Adrenal gland (tissue), 12 donors: ENCODE measurements around the gene ADCY4. TPM values are rescaled to one million over a fixed set of nuclear protein-coding genes. Genes with fewer than 3 reads are reported as not detected.

ENCODE experiments used
- DNase-seq, 7 donors: peaks; one replicate each; pipeline ENCODE4 v3.0.0-alpha.2; 2019 to 2020
- H3K27ac ChIP-seq, 5 donors: fragments of 200-600 bp; sonication (generic) in 4 of 5; 1 replicate in 3 of 5; 2 replicates in 2 of 5; pipeline versions ENCODE4 v1.5.1 to v1.8.0; 2016 to 2020; ENCODE audit warnings: mild to moderate bottlenecking in 1 of 5
- H3K27me3 ChIP-seq: fragments of 200-600 bp; 2 replicates; pipeline ENCODE4 v1.8.0; 2021
- H3K36me3 ChIP-seq, 2 donors: fragments of 200-600 bp; replicated peaks in 1 of 2; 1 replicate in 1 of 2; 2 replicates in 1 of 2; pipeline versions ENCODE4 v1.5.1 to v1.8.0; 2018 to 2022
- H3K4me1 ChIP-seq, 2 donors: fragments of 200-600 bp; replicated peaks in 1 of 2; 1 replicate in 1 of 2; 2 replicates in 1 of 2; pipeline versions ENCODE4 v1.5.1 to v1.8.0; 2018 to 2021
- H3K4me3 ChIP-seq, 4 donors: fragments of 200-600 bp; sonication (generic) in 3 of 4; one replicate each; pipeline ENCODE4 v1.5.1; 2016 to 2018
- H3K9me3 ChIP-seq, 3 donors: fragments of 200-600 bp; sonication (generic) in 1 of 3; replicated peaks in 1 of 3; 1 replicate in 2 of 3; 2 replicates in 1 of 3; pipeline versions ENCODE4 v1.5.1 to v1.8.0; 2016 to 2021
- CTCF ChIP-seq, 6 experiments: fragments of 450-650 bp in 4 of 6; fragments of 200-600 bp in 2 of 6; sonication (generic) in 1 of 6; IDR thresholded peaks; 1 replicate in 5 of 6; 2 replicates in 1 of 6; pipeline versions ENCODE4 v1.5.1 to v1.8.0; 2016 to 2021; ENCODE audit warnings: antibody characterized with exemption in 6 of 6, mild to moderate bottlenecking in 2 of 6, moderate library complexity in 1 of 6
- POLR2A ChIP-seq, 2 donors: fragments of 450-650 bp; IDR thresholded peaks; one replicate each; pipeline ENCODE4 v1.6.1; 2017; ENCODE audit warnings: antibody characterized with exemption in 2 of 2, mild to moderate bottlenecking in 2 of 2, moderate library complexity in 1 of 2
- WGBS, 4 donors: extraction: QIAGEN DNeasy Blood & Tissue Kit in 2 of 4; methylation state at CpG; one replicate each; pipeline versions ENCODE4 v1.1.5 to v1.1.7; 2013 to 2017; 5-methylcytosine and 5-hydroxymethylcytosine counted together
- intact Hi-C, 2 donors: fragments of 100-400 bp; cut with DNase I; formaldehyde crosslinking; loops; one replicate each; pipeline versions ENCODE4 v1.14.1 to v1.15.0; 2022 to 2023
- polyA plus RNA-seq, 3 donors: library from polyadenylated mRNA; stranded (reverse); fragments of 200-250 nt in 2 of 3; fragments of 350-450 nt in 1 of 3; fragmentation: Illumina TruSeq in 1 of 3; extraction: RNeasy Lipid Tissue Mini Kit (QIAGEN cat#74804) in 1 of 3; gene quantifications; one replicate each; pipeline ENCODE4 v1.2.3, GENCODE V29; 2013 to 2014
- total RNA-seq, 9 donors: library from RNA; depleted of rRNA in 4 of 9; stranded (reverse); fragments of >200 nt in 4 of 9; fragments of 120-200 nt in 1 of 9; fragmentation: NEBNext Ultra II Directional in 1 of 9; extraction: Animal tissue kit (Norgen Biotek cat#: 25700) in 1 of 9; gene quantifications; one replicate each; pipeline versions ENCODE4 v1.1.0 to v1.2.4, GENCODE V29; 2013 to 2023
- donor health status: healthy with polysubstance abuse.
- donor health status: Bipolar disorder and iron deficiency.
- donor health status: DM: yes; HTN: yes; CAD: no.
- donor health status: DM: no; HTN: no; CAD: no.
- donor health status: DM: no; HTN: no; CAD: no.
- donor health status: DM: yes; HTN: yes; CAD: no.

ADCY4 gene
- total and polyA plus RNA-seq, 12 donors = 3.9 to 70.1 (median 13.1) TPM

DNA sequence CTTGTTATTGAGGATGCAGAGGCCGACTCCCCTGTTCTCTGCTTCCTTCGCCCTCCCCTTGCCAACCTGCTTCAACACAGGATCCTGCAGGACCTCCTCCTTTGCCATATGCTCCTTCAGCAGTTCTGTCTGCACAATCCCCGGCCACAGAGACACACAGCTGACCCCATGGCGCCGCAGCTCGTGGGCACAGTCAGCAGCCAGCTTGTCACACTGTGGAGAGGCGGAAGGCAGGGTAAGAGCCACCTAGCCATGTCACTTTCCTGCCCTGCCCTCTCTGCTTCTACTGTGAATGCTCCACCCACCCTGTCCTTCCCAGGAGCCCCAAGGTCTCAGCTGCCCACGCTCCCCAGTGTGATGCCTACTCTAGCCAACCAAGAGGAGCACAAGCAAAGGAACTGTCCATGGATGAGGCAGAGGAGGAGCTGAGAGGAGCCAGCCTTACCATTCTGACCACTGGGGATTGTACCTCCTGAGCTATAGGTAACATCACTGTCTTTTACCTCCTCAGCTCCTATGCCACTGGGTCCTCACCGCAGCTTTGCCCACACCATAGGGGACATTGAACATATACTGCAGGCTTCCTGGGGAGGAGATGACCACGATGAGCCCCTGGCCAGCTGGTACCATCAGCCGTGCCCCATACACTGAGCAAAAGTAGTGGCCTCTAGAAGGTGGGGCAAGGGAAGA is 42.6 kb downstream of the ADCY4 start:
- intact Hi-C loops = loop anchor here in 1 of 2 donors (10.0 kb wide), 1 partner anchor 237 kb away; the partner anchor contains the start of gene CARMIL3
- 83 to 90% (median 88%) methylated on average over 10 to 11 of the region's 11 CpGs for WGBS, 4 donors
- Histone ChIP-seq H3K36me3 (peaks cover 0 to 38% of the 10 kb centered on the region in 2 donors), H3K27me3 (no peaks in the 10 kb centered on the region), H3K27ac (no peak overlapping the region), H3K4me3 (no peak overlapping the region), H3K9me3 (no peaks in the 10 kb centered on the region), H3K4me1 (peaks cover 0 to 7% of the 10 kb centered on the region in 2 donors)
- no peak for TF ChIP-seq POLR2A (IDR thresholded peaks at IDR 0.05)
- no peak for TF ChIP-seq CTCF (IDR thresholded peaks at IDR 0.05)
- DNase-seq = no peak

- Histone ChIP-seq H3K9me3 (no peaks in the 10 kb centered on the region), H3K27me3 (no peaks in the 10 kb centered on the region), H3K36me3 (peaks cover 0 to 38% of the 10 kb centered on the region in 2 donors), H3K4me3 (no peak overlapping the region), H3K27ac (no peak overlapping the region), H3K4me1 (peaks cover 0 to under 1% of the 10 kb centered on the region in 2 donors)
- TF ChIP-seq POLR2A (IDR thresholded peaks at IDR 0.05) = no peak
- TF ChIP-seq CTCF (IDR thresholded peaks at IDR 0.05) = no peak
- WGBS, 4 donors = 87 to 99% (median 89%) methylated on average over 3 of the region's 3 CpGs
- intact Hi-C loops = loop anchor here in 1 of 2 donors (10.0 kb wide), 1 partner anchor 237 kb away; the partner anchor contains the start of gene CARMIL3
- DNase-seq = no peak
Measured at GRCh38 chr14:24291446-24292117, 43.3 kb downstream of the ADCY4 start.

GRCh38 chr14:24290746-24291145 is 44.1 kb downstream of the ADCY4 start:
- Histone ChIP-seq H3K4me1 (no peaks in the 10 kb centered on the region), H3K4me3 (no peak overlapping the region), H3K9me3 (no peaks in the 10 kb centered on the region), H3K27ac (no peak overlapping the region), H3K36me3 (peaks cover 0 to 32% of the 10 kb centered on the region in 2 donors), H3K27me3 (no peaks in the 10 kb centered on the region)
- intact Hi-C loops = loop anchor here in 1 of 2 donors (10.0 kb wide), 1 partner anchor 236 kb away; the partner anchor contains the start of gene CARMIL3
- no peak for DNase-seq
- no peak for TF ChIP-seq POLR2A (IDR thresholded peaks at IDR 0.05)
- no peak for TF ChIP-seq CTCF (IDR thresholded peaks at IDR 0.05)
- 74 to 84% (median 79%) methylated on average over 9 of the region's 9 CpGs for WGBS, 4 donors

DNA sequence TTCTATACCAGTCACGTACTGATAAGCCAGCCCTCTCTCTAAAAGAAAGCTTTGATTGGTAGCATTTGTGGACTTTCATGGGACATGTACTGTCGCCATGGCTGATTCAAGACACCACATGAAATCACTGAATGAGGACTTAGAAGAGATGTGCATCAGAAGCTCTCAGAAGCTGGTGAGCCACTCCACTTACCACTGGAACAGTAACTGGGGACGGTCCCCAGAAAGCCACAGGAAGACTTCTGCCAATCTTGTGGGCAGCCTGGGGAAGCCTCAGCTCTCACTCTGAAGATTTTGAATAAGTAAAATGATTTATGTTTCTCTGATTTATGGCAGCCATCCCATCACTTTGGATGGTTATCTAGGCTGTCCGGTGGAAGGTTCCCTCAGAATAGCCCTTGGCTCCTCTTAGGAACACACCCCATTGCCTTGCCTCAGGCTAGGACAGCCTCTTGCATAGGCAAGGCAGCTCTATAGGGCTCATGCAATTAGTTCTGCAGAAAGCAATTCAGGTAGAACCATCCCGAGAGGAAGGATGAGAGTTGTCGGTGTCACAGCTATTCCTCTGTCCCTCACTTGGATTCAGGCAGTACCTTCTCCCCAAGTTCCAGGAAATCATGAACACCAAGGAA is 45.1 kb downstream of the ADCY4 start:
- TF ChIP-seq CTCF (IDR thresholded peaks at IDR 0.05) = no peak
- no peak for TF ChIP-seq POLR2A (IDR thresholded peaks at IDR 0.05)
- Histone ChIP-seq H3K36me3 (peaks cover 0 to 27% of the 10 kb centered on the region in 2 donors), H3K4me3 (no peak overlapping the region), H3K27me3 (no peaks in the 10 kb centered on the region), H3K9me3 (no peaks in the 10 kb centered on the region), H3K27ac (no peak overlapping the region), H3K4me1 (no peaks in the 10 kb centered on the region)
- no peak for DNase-seq
- intact Hi-C loops = loop anchor here in 1 of 2 donors (10.0 kb wide), 1 partner anchor 235 kb away; the partner anchor contains the start of gene CARMIL3
- WGBS, 4 donors = 71 to 81% (median 81%) methylated on average over 6 of the region's 6 CpGs
